GM12891 (cell line): ENCODE data around the gene MYH9.

Experiments used
- POLR2A ChIP-seq: IDR thresholded peaks from 2 replicates; pipeline ENCODE4 v1.6.1; 2011; ENCODE audit warnings: low read depth, low read length, control low read depth
- TAF1 ChIP-seq: IDR thresholded peaks from 2 replicates; pipeline ENCODE4 v1.6.1; 2011; ENCODE audit warnings: low read depth, low read length, control low read depth

- TF ChIP-seq POLR2A, result no peak
- TF ChIP-seq TAF1, result no peak
Measured at GRCh38 chr22:36322602-36322915, 65.2 kb downstream of the MYH9 start.
